GM19397 (cell line): Measurements from ENCODE around the gene ZNF674.

Experiments
- ATAC-seq: cut with Tn5 transposase; IDR thresholded peaks from one replicate; pipeline ENCODE4 v1.9.1; 2021; ENCODE audit warnings: mild to moderate bottlenecking, moderate library complexity; ENCODE audit not compliant: unreplicated experiment

Gene ZNF674

DNA sequence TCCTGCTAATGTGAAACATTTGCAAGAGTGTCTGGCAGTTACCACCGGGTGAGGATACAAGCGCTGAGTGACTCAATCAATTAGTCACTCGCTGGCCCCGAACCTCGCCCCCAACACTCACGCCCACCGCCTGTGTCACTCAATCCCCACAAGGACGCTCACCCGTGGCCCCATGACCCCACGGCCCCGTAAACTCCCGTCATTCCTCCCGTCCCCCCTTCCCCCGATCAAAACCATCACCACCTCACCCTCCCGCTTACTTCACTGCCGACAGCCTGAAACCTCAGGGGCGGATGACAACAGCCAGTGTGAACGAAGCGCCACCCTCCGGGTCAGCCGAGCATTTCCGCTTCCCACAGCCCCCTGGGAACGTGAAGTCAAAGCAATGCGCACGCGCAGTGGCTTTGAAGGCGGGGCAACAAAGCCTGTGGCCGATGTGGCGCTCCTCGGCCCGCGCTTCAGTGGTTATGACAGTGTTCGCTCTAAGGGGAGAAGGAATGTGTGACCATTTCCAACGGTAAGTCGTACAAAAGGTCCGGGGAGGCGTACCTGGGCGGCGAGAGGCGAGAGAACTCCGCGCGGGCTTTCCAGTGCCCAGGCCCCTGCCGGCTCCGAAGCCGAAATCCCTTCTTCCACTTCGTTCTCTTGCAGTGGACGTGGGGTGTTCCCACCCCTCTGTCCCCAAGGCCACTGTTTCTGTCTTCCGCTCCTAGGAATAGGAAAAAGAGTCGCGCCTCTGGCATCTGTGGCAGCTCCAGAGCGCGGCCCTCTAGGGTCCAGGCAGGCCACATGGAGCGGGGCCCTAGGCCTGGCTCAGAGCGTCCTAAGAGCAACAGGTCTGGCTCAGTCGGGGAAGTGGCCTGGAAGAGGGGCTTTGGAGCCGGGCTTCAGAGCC, at the start of gene ZNF674:
TSS of gene ZNF674 (minus strand) at position 311 of the 895 bp plus-strand sequence. CDS start 3,334 bp downstream, outside the sequence.
- peak; percentile 91 for ATAC-seq

DNA sequence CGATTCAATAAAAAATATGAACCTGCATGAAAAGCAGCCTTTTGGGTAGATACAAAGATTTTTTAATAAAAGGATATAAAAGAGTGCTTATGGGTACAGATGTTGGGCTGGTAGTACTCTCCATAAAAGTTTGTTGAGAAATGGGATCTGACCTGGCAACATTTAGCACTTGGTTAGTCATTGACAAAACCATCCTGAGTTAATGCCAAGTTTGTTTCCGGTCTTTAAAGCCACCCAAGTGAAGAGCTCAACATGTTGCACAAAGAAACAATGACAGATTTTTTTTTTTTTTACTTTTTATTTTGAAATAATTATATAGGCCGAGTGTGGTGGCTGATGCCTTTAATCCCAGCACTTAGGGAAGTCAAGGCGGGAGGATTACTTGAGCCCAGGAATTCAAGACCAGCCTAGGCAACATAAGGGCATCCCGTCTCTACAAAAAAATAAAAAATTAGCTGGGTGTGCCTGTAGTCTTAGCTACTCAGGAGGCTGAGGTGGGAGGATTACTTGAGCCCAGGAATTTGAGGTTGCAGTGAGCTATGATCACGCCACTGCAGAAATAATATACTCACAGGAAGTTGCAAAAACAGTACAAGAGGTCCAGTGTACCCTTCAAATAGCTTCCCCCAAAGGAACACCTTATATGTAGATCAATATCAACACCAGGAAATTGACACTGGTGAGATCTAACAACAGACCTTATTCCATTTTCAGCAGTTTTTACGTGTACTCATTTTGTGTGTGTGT, 44.9 kb upstream of the ZNF674 start:
- no peak for ATAC-seq

- no peak for ATAC-seq
Observed at GRCh38 chrX:46588263-46588662, 43.0 kb upstream of the ZNF674 start.

- no peak for ATAC-seq
Observed at GRCh38 chrX:46587753-46588171, 42.5 kb upstream of the ZNF674 start.

DNA sequence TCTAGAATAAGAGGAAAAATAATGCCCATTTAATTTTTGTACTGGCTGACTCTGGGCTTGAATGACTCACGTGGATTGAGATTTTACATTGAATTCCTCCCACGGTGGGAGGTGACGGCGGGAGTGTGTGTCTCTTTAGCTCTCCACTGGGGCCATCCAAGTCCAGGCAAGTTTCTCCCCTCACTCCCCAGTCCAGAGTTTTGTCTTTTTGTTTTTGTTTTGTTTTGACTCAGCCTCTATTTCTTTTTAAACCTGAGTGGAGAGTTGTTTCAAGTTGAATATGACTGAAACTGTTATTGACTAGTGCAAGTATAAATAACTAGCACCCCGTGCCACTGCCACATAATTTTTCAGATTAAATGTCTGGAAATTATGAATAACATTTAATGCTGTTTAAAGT, 41.9 kb upstream of the ZNF674 start:
- ATAC-seq, result no peak

DNA sequence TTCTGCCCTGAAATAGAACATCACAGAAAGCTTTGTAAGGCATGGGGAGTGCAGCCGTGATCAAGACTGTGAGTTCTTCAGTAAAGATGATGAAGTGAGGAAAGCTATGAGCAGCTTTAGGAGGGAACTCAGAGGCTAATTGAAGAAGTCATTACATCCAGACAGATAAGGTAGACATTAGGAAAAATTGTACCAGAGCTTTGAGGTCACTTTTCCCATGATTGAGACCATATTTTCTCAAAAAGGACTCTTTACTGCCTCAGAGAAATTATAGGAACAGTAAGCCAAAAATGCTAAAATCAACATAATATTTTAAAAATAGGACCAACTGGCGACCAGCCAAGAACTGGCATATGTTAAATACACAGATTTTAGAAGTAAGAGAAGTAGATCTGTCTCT, 39.5 kb upstream of the ZNF674 start:
- ATAC-seq, result no peak

GRCh38 chrX:46582966-46583365, 37.7 kb upstream of the ZNF674 start:
- ATAC-seq, result no peak

- ATAC-seq, result no peak
Observed at GRCh38 chrX:46582325-46582724, 37.1 kb upstream of the ZNF674 start.

- ATAC-seq, result no peak
Observed at GRCh38 chrX:46580613-46581012, 35.4 kb upstream of the ZNF674 start.

DNA sequence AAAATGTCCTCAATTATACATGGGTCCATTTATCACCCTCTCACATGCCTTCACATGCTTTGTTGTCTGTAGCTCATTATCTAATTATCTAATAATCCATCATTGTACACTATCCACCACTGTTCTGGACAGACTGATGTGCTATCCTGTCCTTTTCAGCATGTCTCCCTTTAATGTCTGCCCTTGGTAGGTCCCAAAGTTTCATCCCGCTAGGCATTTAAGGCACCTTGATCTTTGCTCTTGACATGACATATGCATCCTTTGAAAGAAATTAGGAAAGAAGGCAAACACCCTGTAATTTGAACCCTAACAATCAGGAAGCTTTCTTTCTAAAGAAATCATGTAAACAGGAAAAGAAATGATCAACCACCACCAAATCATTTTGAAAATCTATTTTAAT, 34.0 kb upstream of the ZNF674 start:
- no peak for ATAC-seq

- no peak for ATAC-seq
Observed at GRCh38 chrX:46577221-46578005, 32.2 kb upstream of the ZNF674 start.

- no peak for ATAC-seq
Observed at GRCh38 chrX:46576458-46576857, 31.2 kb upstream of the ZNF674 start.

DNA sequence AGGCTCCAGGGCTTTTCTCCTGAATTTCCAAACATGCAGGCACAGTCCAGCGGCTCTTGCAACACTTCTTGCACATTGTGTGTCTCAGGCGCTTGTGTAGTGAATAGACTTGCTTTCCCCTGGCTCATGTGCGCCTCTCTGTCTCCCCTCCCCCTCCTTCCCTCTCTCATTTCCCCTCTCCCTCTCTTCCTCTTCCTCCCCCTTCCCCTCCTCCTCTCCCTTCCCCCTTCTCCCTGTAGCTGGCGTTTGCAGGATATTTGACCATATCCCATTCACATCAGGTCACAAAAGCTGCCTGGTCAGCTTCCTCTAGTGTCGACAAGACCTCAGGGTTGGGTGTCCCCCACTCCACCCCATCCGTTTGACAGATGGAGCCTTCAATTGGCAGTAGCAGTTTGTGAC, 30.8 kb upstream of the ZNF674 start:
- ATAC-seq, result no peak

- ATAC-seq, result no peak
Observed at GRCh38 chrX:46575586-46575985, 30.4 kb upstream of the ZNF674 start.

- peak; percentile 20 for ATAC-seq
Observed at GRCh38 chrX:46574774-46575381, 29.7 kb upstream of the ZNF674 start.

DNA sequence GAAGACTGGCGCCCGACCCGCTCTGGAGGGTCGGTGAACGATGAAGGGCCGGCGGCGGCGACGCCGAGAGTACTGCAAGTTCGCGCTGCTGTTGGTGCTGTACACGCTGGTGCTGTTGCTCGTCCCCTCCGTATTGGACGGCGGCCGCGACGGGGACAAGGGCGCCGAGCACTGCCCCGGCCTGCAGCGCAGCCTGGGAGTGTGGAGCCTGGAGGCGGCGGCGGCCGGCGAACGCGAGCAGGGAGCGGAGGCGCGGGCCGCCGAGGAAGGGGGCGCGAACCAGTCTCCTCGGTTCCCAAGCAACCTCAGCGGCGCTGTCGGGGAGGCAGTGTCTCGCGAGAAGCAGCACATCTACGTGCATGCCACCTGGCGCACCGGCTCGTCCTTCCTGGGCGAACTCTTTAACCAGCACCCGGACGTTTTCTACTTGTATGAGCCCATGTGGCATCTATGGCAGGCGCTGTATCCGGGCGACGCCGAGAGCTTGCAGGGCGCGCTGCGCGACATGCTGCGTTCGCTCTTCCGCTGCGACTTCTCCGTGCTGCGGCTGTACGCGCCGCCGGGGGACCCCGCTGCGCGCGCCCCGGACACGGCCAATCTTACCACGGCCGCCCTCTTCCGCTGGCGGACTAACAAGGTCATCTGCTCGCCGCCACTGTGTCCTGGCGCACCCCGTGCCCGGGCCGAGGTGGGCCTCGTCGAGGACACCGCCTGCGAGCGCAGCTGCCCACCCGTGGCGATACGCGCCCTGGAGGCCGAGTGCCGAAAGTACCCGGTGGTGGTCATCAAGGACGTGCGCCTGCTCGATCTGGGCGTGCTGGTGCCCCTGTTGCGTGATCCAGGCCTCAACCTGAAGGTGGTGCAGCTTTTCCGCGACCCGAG, 28.9 kb upstream of the ZNF674 start:
- ATAC-seq, result peak; percentile 41

DNA sequence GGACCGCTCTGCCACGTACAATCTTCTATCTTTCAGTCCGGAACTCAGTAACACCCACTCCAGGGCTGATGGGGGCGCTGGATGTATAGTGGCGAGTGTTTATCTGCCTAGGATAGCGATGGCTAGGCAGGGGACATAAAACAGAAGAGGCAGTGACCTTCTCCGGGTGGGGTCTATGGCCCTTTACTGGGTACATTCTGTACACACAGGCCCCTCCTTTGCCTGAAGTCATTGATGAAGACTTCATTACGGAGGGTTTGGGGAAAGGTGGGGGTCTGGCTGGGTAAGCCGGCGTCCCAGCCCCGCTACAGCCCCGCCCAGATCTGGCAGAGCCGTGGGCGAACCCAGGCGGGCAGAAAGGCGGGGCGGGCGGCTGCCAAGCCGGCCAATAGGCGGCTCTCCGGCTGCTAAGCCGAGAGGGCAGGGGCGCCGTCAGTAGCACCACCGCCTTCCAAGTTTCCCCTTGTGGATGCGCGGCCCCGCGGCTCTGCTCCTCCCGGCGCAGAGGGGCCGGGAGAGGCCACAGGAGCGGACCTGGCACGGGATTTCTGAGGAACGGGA, 28.2 kb upstream of the ZNF674 start, which contains the start of gene CHST7:
TSS of gene CHST7 (plus strand) at position 435 of the 561 bp plus-strand sequence. CDS start 167 bp downstream, outside the sequence.
- ATAC-seq, result peak; percentile 48

- ATAC-seq, result no peak
Observed at GRCh38 chrX:46572340-46572936, 27.2 kb upstream of the ZNF674 start.
